ENCODE measurements around the gene PPP1R14D.
"Not testable (repeated sequence)": the region's sequence is repeated elsewhere in the genome, so short reads cannot be mapped to it uniquely, and the experiment has no call there.

PPP1R14D gene

GRCh38 chr15:40828447-40829036 lies at the start of gene PPP1R14D:
Gene PPP1R14D, minus strand, starts transcription at chr15:40828708. Its CDS starts 67 bp downstream, at chr15:40828641.
- DNase-seq: no peak

- no peak for DNase-seq
These were observed 49.2 kb upstream of the PPP1R14D start for GRCh38 chr15:40877694-40878093.

GRCh38 chr15:40875991-40876730 lies 47.7 kb upstream of the PPP1R14D start:
- no peak for DNase-seq

- DNase-seq: peak; percentile 21
These were observed 45.4 kb upstream of the PPP1R14D start, which contains the start of gene RHOV for GRCh38 chr15:40873694-40874561. Gene RHOV, minus strand, starts transcription at chr15:40874234. Its CDS starts 95 bp downstream, at chr15:40874139.

- no peak for DNase-seq
These were observed 44.5 kb upstream of the PPP1R14D start for GRCh38 chr15:40872791-40873693.

GRCh38 chr15:40871749-40872617 lies 43.5 kb upstream of the PPP1R14D start:
- DNase-seq: no peak

- no peak for DNase-seq
These were observed 42.2 kb upstream of the PPP1R14D start for GRCh38 chr15:40870716-40871115.

GRCh38 chr15:40869686-40870085 lies 41.2 kb upstream of the PPP1R14D start:
- no peak for DNase-seq

GRCh38 chr15:40867199-40867598 lies 38.7 kb upstream of the PPP1R14D start:
- no peak for DNase-seq

- DNase-seq: no peak
These were observed 35.3 kb upstream of the PPP1R14D start for GRCh38 chr15:40863660-40864270.

GRCh38 chr15:40861147-40861546 lies 32.6 kb upstream of the PPP1R14D start:
- DNase-seq: not testable (repeated sequence)

GRCh38 chr15:40859206-40859851 lies 30.8 kb upstream of the PPP1R14D start:
- DNase-seq: no peak

- DNase-seq: no peak
These were observed 30.2 kb upstream of the PPP1R14D start for GRCh38 chr15:40858706-40859105.

- no peak for DNase-seq
These were observed 29.3 kb upstream of the PPP1R14D start for GRCh38 chr15:40857601-40858341.

GRCh38 chr15:40856746-40857145 lies 28.2 kb upstream of the PPP1R14D start:
- DNase-seq: no peak

GRCh38 chr15:40855706-40856234 lies 27.3 kb upstream of the PPP1R14D start:
- no peak for DNase-seq

GRCh38 chr15:40854161-40854560 lies 25.7 kb upstream of the PPP1R14D start:
- no peak for DNase-seq

GRCh38 chr15:40853241-40853890 lies 24.9 kb upstream of the PPP1R14D start:
- DNase-seq: no peak

GRCh38 chr15:40852529-40852928 lies 24.0 kb upstream of the PPP1R14D start:
- DNase-seq: no peak

Data from DMS79 (cell line).